Spinal cord (tissue), 10 donors: Measurements from ENCODE around the gene PNRC2. TPM values are rescaled to one million over a fixed set of nuclear protein-coding genes. Genes with fewer than 3 reads are reported as not detected.
A peak's percentile ranks its signal among the peaks of the same experiment; 100 is the strongest.

Experiments
- DNase-seq, 6 donors: peaks; one replicate each; pipeline versions ENCODE4 v3.0.0 to v3.0.0-alpha.2; 2013 to 2015; ENCODE audit warnings: low spot score in 6 of 6, low read depth in 4 of 6
- H3K27ac ChIP-seq: one replicate; pipeline ENCODE4 v1.5.1; 2013; ENCODE audit warnings: low read depth, low read length, control low read depth
- H3K27me3 ChIP-seq: one replicate; pipeline ENCODE4 v1.6.1; 2013; ENCODE audit warnings: low read length; ENCODE audit not compliant: control insufficient read depth, insufficient read depth
- H3K36me3 ChIP-seq: one replicate; pipeline ENCODE4 v1.6.1; 2013; ENCODE audit warnings: low read length; ENCODE audit not compliant: control insufficient read depth, insufficient read depth
- H3K4me1 ChIP-seq: one replicate; pipeline ENCODE4 v1.6.1; 2013; ENCODE audit warnings: low read length; ENCODE audit not compliant: control insufficient read depth, insufficient read depth
- H3K4me3 ChIP-seq: one replicate; pipeline ENCODE4 v1.5.1; 2013; ENCODE audit warnings: low read depth, low read length, control low read depth
- H3K9me3 ChIP-seq: one replicate; pipeline ENCODE4 v1.6.1; 2013; ENCODE audit warnings: low read length; ENCODE audit not compliant: control insufficient read depth, insufficient read depth
- WGBS: methylation state at CpG from one replicate; pipeline ENCODE4 v1.1.5; 2013; ENCODE audit warnings: missing lambda C conversion rate; ENCODE audit not compliant: insufficient coverage; 5-methylcytosine and 5-hydroxymethylcytosine counted together
- polyA plus RNA-seq, 2 donors: library from polyadenylated mRNA; unstranded; fragments of 120-200 nt; gene quantifications; one replicate each; pipeline ENCODE4 v1.2.1, GENCODE V29; 2013; ENCODE audit not compliant: insufficient read length in 2 of 2
- total RNA-seq, 2 donors: library from RNA; depleted of rRNA in 1 of 2; stranded (reverse); fragments of 120-200 nt in 1 of 2; fragments of >200 nt in 1 of 2; gene quantifications; one replicate each; pipeline versions ENCODE4 v1.2.3 to v1.2.4, GENCODE V29; 2013 to 2014
- donor health status: healthy.

The PNRC2 gene
- total and polyA plus RNA-seq, 4 donors = 87.1 to 149 (median 103) TPM

- Histone ChIP-seq H3K4me3 (no peak overlapping the region), H3K27me3 (no peaks in the 10 kb centered on the region), H3K36me3 (no peaks in the 10 kb centered on the region), H3K9me3 (no peaks in the 10 kb centered on the region), H3K4me1 (no peaks in the 10 kb centered on the region), H3K27ac (no peak overlapping the region)
- no CpG with 5 or more reads among the region's 5 CpGs for WGBS
- DNase-seq = no peak
Measured at GRCh38 chr1:23964790-23965740, 5.4 kb downstream of the PNRC2 start.

GRCh38 chr1:23966973-23967493, 7.4 kb downstream of the PNRC2 start:
- peaks cover 2% of the 10 kb centered on the region for H3K36me3 ChIP-seq
- no peaks in the 10 kb centered on the region for H3K9me3 ChIP-seq
- no peak overlapping the region for H3K4me3 ChIP-seq
- H3K27ac ChIP-seq = no peak overlapping the region
- H3K27me3 ChIP-seq = no peaks in the 10 kb centered on the region
- H3K4me1 ChIP-seq = no peaks in the 10 kb centered on the region
- no peak for DNase-seq

- DNase-seq = no peak
- Histone ChIP-seq H3K36me3 (peaks cover 9% of the 10 kb centered on the region), H3K27ac (no peak overlapping the region), H3K27me3 (no peaks in the 10 kb centered on the region), H3K9me3 (no peaks in the 10 kb centered on the region), H3K4me3 (no peak overlapping the region), H3K4me1 (no peaks in the 10 kb centered on the region)
- WGBS = no CpG with 5 or more reads among the region's 2 CpGs
Measured at GRCh38 chr1:23967871-23968270, 8.2 kb downstream of the PNRC2 start.

GRCh38 chr1:23977187-23977853, 17.7 kb downstream of the PNRC2 start:
- H3K36me3 ChIP-seq = peaks cover 18% of the 10 kb centered on the region
- H3K9me3 ChIP-seq = no peaks in the 10 kb centered on the region
- WGBS = 80% methylated on average over 2 of the region's 4 CpGs
- H3K4me3 ChIP-seq = no peak overlapping the region
- DNase-seq = no peak
- no peaks in the 10 kb centered on the region for H3K27me3 ChIP-seq
- H3K27ac ChIP-seq = no peak overlapping the region
- peaks cover 12% of the 10 kb centered on the region for H3K4me1 ChIP-seq

GRCh38 chr1:23977854-23978191, 18.2 kb downstream of the PNRC2 start:
- 82% methylated on average over 1 of the region's 1 CpG for WGBS
- peaks cover 12% of the 10 kb centered on the region for H3K4me1 ChIP-seq
- H3K36me3 ChIP-seq = peaks cover 13% of the 10 kb centered on the region
- no peaks in the 10 kb centered on the region for H3K9me3 ChIP-seq
- no peak for DNase-seq
- H3K27me3 ChIP-seq = no peaks in the 10 kb centered on the region
- no peak overlapping the region for H3K27ac ChIP-seq
- no peak overlapping the region for H3K4me3 ChIP-seq

- WGBS = no CpG with 5 or more reads among the region's 4 CpGs
- no peak for DNase-seq
- no peaks in the 10 kb centered on the region for H3K9me3 ChIP-seq
- no peaks in the 10 kb centered on the region for H3K27me3 ChIP-seq
- peaks cover 9% of the 10 kb centered on the region for H3K36me3 ChIP-seq
- peak overlapping the region; percentile 94 for H3K4me3 ChIP-seq
- peak overlapping the region; percentile 98 for H3K27ac ChIP-seq
- peaks cover 12% of the 10 kb centered on the region for H3K4me1 ChIP-seq
Measured at GRCh38 chr1:23978805-23979204, 19.2 kb downstream of the PNRC2 start.

- Histone ChIP-seq H3K4me3 (peak overlapping the region; percentile 94), H3K9me3 (no peaks in the 10 kb centered on the region), H3K27ac (peak overlapping the region; percentile 98), H3K4me1 (peaks cover 9% of the 10 kb centered on the region), H3K36me3 (peaks cover 3% of the 10 kb centered on the region), H3K27me3 (no peaks in the 10 kb centered on the region)
- peak in 1 of 6 donors; percentile 36 for DNase-seq
- 0% methylated on average over 10 of the region's 13 CpGs for WGBS
Measured at GRCh38 chr1:23979387-23979880, 19.8 kb downstream of the PNRC2 start.

- WGBS = under 1% methylated on average over 81 of the region's 84 CpGs
- Histone ChIP-seq H3K4me3 (peak within 1 kb of the TSS; percentile 94), H3K4me1 (peaks cover 9% of the 10 kb centered on the region)
Measured at GRCh38 chr1:23979881-23980727, 20.5 kb downstream of the PNRC2 start, which contains the start of gene SRSF10. SRSF10 (minus strand) TSS chr1:23980327; CDS start chr1:23980255, 72 bp downstream.

GRCh38 chr1:23980728-23981070, 21.1 kb downstream of the PNRC2 start:
- Histone ChIP-seq H3K36me3 (no peaks in the 10 kb centered on the region), H3K9me3 (no peaks in the 10 kb centered on the region), H3K27ac (peak overlapping the region; percentile 98), H3K4me1 (peaks cover 9% of the 10 kb centered on the region), H3K27me3 (no peaks in the 10 kb centered on the region), H3K4me3 (peak overlapping the region; percentile 94)
- DNase-seq = no peak
- 55% methylated on average over 2 of the region's 6 CpGs for WGBS

More at GRCh38 chr1:23979881-23980727, 20.5 kb downstream of the PNRC2 start, which contains the start of gene SRSF10:
- Histone ChIP-seq H3K9me3 (no peaks in the 10 kb centered on the region), H3K27me3 (no peaks in the 10 kb centered on the region), H3K36me3 (no peaks in the 10 kb centered on the region), H3K27ac (peak within 1 kb of the TSS; percentile 98)
- peak; percentile 96 to 100 (median 98) for DNase-seq
